NCI-H748 treated with DMSO at 0.1 percent for 48 hours (cell line): Measurements from ENCODE around the gene STPG3.

ENCODE experiments used
- DNase-seq: peaks from one replicate; lab custom pipeline; 2025; lab: John Stamatoyannopoulos, UW

Gene STPG3

GRCh38 chr9:137302449-137303150 is 51.5 kb downstream of the STPG3 start:
- no peak for DNase-seq
